Uterus (tissue), 4 donors: ENCODE measurements around the gene WIPF1. TPM values are rescaled to one million over a fixed set of nuclear protein-coding genes. Genes with fewer than 3 reads are reported as not detected.

ENCODE experiments used
- DNase-seq, 2 donors: peaks; one replicate each; pipeline ENCODE4 v3.0.0-alpha.2; 2019 to 2020
- H3K27ac ChIP-seq, 2 donors: fragments of 200-600 bp; sonication (generic); 1 replicate in 1 of 2; 2 replicates in 1 of 2; pipeline ENCODE4 v1.5.1; 2016 to 2018
- H3K27me3 ChIP-seq, 2 donors: fragments of 200-600 bp; sonication (generic); one replicate each; pipeline ENCODE4 v1.5.1; 2018 to 2019; ENCODE audit warnings: control low read depth in 1 of 2
- H3K36me3 ChIP-seq, 2 donors: fragments of 200-600 bp; sonication (generic); one replicate each; pipeline ENCODE4 v1.5.1; 2019; ENCODE audit warnings: control low read depth in 1 of 2
- H3K4me1 ChIP-seq, 2 donors: fragments of 200-600 bp; sonication (generic); one replicate each; pipeline ENCODE4 v1.5.1; 2018 to 2019; ENCODE audit warnings: control low read depth in 1 of 2
- H3K4me3 ChIP-seq, 2 donors: fragments of 200-600 bp; sonication (generic); 1 replicate in 1 of 2; 2 replicates in 1 of 2; pipeline ENCODE4 v1.5.1; 2018 to 2019; ENCODE audit warnings: mild to moderate bottlenecking in 1 of 2
- H3K9me3 ChIP-seq, 2 donors: fragments of 200-600 bp; sonication (generic); one replicate each; pipeline ENCODE4 v1.5.1; 2019; ENCODE audit warnings: control low read depth in 1 of 2
- POLR2A ChIP-seq, 2 donors: fragments of 450-650 bp; IDR thresholded peaks; one replicate each; pipeline ENCODE4 v1.6.1; 2016; ENCODE audit warnings: antibody characterized with exemption in 2 of 2, mild to moderate bottlenecking in 1 of 2, moderate library complexity in 1 of 2
- intact Hi-C: fragments of 100-400 bp; cut with DNase I; formaldehyde crosslinking; loops from one replicate; pipeline ENCODE4 v1.15.1; 2023; ENCODE audit warnings: low total_unique reads
- total RNA-seq, 4 donors: library from RNA; depleted of rRNA in 3 of 4; stranded (reverse); fragments of >200 nt in 3 of 4; gene quantifications; one replicate each; pipeline versions ENCODE4 v1.1.0 to v1.2.4, GENCODE V29; 2014 to 2023
- TF ChIP-seq, protein P1 (sequence below), 4 experiments: fragments of 200-600 bp in 2 of 4; fragments of 450-650 bp in 2 of 4; sonication (generic) in 2 of 4; IDR thresholded peaks; one replicate each; pipeline ENCODE4 v1.5.1; 2016 to 2019; ENCODE audit warnings: antibody characterized with exemption in 4 of 4, mild to moderate bottlenecking in 2 of 4, moderate library complexity in 1 of 4
- donor health status: DM: yes; HTN: yes; CAD: no.

WIPF1 gene
- total RNA-seq, 4 donors from 2014 or later = 12.3 to 61.9 (median 26.3) TPM

DNA sequence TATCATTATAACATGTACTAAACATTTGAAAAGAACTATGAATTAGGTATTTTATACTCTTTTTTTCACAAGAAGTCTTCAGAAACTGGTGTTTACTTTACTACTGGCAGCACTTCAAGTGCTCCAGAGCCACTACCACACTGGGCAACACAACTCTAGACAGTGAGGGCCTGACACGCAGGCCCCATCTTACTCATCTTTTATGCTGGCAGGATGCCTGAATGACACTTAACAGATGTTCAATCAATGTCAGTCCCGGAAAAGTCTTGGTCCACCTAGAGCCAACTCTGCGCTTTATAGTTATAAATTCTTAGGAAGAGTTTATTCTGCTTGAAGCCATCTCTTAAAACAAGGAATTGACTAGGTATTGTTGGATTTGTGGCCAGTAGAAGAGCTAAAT is 8.7 kb upstream of the WIPF1 start:
- intact Hi-C loops = no loop called here
- Histone ChIP-seq H3K9me3 (no peaks in the 10 kb centered on the region), H3K27me3 (no peaks in the 10 kb centered on the region), H3K27ac (peak overlapping the region in 1 of 2 donors; percentile 29), H3K36me3 (no peaks in the 10 kb centered on the region), H3K4me3 (no peak overlapping the region), H3K4me1 (no peaks in the 10 kb centered on the region)
- DNase-seq = peak in 1 of 2 donors; percentile 33
- TF ChIP-seq, protein P1, sequence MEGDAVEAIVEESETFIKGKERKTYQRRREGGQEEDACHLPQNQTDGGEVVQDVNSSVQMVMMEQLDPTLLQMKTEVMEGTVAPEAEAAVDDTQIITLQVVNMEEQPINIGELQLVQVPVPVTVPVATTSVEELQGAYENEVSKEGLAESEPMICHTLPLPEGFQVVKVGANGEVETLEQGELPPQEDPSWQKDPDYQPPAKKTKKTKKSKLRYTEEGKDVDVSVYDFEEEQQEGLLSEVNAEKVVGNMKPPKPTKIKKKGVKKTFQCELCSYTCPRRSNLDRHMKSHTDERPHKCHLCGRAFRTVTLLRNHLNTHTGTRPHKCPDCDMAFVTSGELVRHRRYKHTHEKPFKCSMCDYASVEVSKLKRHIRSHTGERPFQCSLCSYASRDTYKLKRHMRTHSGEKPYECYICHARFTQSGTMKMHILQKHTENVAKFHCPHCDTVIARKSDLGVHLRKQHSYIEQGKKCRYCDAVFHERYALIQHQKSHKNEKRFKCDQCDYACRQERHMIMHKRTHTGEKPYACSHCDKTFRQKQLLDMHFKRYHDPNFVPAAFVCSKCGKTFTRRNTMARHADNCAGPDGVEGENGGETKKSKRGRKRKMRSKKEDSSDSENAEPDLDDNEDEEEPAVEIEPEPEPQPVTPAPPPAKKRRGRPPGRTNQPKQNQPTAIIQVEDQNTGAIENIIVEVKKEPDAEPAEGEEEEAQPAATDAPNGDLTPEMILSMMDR (IDR thresholded peaks at IDR 0.05) = no peak

DNA sequence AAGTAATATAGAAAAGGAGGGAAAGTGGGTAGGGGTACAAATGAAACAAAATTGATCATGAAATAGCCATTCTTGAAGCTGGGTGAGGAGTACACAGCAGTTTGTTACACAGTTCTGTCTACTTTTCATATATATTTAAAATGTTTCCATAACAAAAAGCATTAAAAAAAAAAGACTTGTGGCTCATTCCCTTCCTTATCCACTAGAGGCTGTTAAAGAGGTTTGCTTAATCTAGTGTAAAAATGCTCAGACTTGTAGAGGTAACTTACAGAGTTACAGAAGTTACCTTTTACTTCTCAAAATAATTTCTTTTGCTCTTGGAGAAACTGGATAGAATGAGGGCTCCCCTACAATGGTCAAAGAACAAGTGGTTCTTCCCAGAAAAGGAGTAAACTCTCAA is 8.1 kb upstream of the WIPF1 start:
- no peak overlapping the region for H3K27ac ChIP-seq
- H3K4me3 ChIP-seq = no peak overlapping the region
- no peaks in the 10 kb centered on the region for H3K4me1 ChIP-seq

GRCh38 chr2:174603280-174603679 is 5.7 kb upstream of the WIPF1 start:
- Histone ChIP-seq H3K4me1 (no peaks in the 10 kb centered on the region), H3K9me3 (no peaks in the 10 kb centered on the region), H3K4me3 (no peak overlapping the region), H3K27ac (no peak overlapping the region), H3K27me3 (no peaks in the 10 kb centered on the region), H3K36me3 (no peaks in the 10 kb centered on the region)
- intact Hi-C loops = no loop called here
- DNase-seq = peak in 1 of 2 donors; percentile 35
- TF ChIP-seq, protein P1 (IDR thresholded peaks at IDR 0.05) = peak in 3 of 4 experiments; percentile 8 to 35 (median 14)
- no peak for TF ChIP-seq POLR2A (IDR thresholded peaks at IDR 0.05)

More for the DNA sequence above, 8.1 kb upstream of the WIPF1 start:
- Histone ChIP-seq H3K9me3 (no peaks in the 10 kb centered on the region), H3K36me3 (no peaks in the 10 kb centered on the region), H3K27me3 (no peaks in the 10 kb centered on the region)
- DNase-seq = no peak
- intact Hi-C loops = no loop called here
- TF ChIP-seq, protein P1 (IDR thresholded peaks at IDR 0.05) = peak in 1 of 4 experiments; percentile 23
- TF ChIP-seq POLR2A (IDR thresholded peaks at IDR 0.05) = no peak

GRCh38 chr2:174602745-174603144 is 5.1 kb upstream of the WIPF1 start:
- no peaks in the 10 kb centered on the region for H3K27me3 ChIP-seq
- no peak overlapping the region for H3K27ac ChIP-seq
- intact Hi-C loops = no loop called here
- H3K9me3 ChIP-seq = no peaks in the 10 kb centered on the region
- no peak for DNase-seq
- TF ChIP-seq, protein P1 (IDR thresholded peaks at IDR 0.05) = no peak
- no peak for TF ChIP-seq POLR2A (IDR thresholded peaks at IDR 0.05)
- no peaks in the 10 kb centered on the region for H3K4me1 ChIP-seq
- no peak overlapping the region for H3K4me3 ChIP-seq
- no peaks in the 10 kb centered on the region for H3K36me3 ChIP-seq

DNA sequence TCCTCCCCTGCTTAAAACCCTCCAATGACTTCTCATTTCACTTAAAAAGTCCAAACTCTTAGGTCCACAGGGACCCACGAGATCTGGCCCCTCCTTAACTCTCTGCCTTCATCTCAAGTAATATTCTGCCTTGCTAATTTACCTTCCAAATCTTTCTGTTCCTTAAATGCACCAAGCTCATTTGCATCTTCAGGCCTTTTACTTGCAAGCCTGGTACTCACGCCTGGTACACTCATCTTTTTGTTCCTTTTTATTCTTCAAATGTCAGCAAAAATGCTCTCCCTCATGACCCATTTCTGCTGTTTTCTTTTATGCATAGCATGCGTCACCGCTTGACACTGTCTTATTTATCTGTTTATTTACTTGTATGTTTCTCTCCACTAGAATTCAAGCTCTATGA is 2.7 kb upstream of the WIPF1 start:
- Histone ChIP-seq H3K36me3 (no peaks in the 10 kb centered on the region), H3K4me1 (peaks cover 0 to 3% of the 10 kb centered on the region in 2 donors), H3K27me3 (no peaks in the 10 kb centered on the region), H3K27ac (no peak overlapping the region), H3K4me3 (no peak overlapping the region), H3K9me3 (no peaks in the 10 kb centered on the region)
- no peak for TF ChIP-seq POLR2A (IDR thresholded peaks at IDR 0.05)
- TF ChIP-seq, protein P1 (IDR thresholded peaks at IDR 0.05) = no peak
- no peak for DNase-seq
- intact Hi-C loops = no loop called here
